H9 (cell line): ENCODE data around the gene MMP17. TPM values are rescaled to one million over a fixed set of nuclear protein-coding genes. Genes with fewer than 3 reads are reported as not detected.

ENCODE experiments used
- DNase-seq: peaks from one replicate; pipeline ENCODE4 v3.0.0-alpha.2; 2017
- H2AFZ ChIP-seq: one replicate; pipeline ENCODE4 v1.6.1; 2013; ENCODE audit warnings: mild to moderate bottlenecking, low read length, control low read depth, moderate library complexity
- H2AK5ac ChIP-seq: 2 replicates; pipeline ENCODE4 v1.6.1; 2013; ENCODE audit warnings: low read length, control low read depth, mixed read lengths; ENCODE audit not compliant: insufficient read length
- H2BK120ac ChIP-seq: one replicate; pipeline ENCODE4 v1.6.1; 2013; ENCODE audit warnings: low read depth, mild to moderate bottlenecking, low read length, control low read depth, inconsistent platforms; ENCODE audit not compliant: poor library complexity, severe bottlenecking
- H2BK12ac ChIP-seq: 2 replicates; pipeline ENCODE4 v1.6.1; 2013; ENCODE audit warnings: low read length, control low read depth, mixed read lengths, low read depth; ENCODE audit not compliant: insufficient read length
- H2BK15ac ChIP-seq: 2 replicates; pipeline ENCODE4 v1.6.1; 2013; ENCODE audit warnings: low read depth, low read length, control low read depth
- H2BK20ac ChIP-seq: one replicate; pipeline ENCODE4 v1.6.1; 2013; ENCODE audit warnings: low read depth, mild to moderate bottlenecking, low read length, control low read depth, inconsistent platforms; ENCODE audit not compliant: poor library complexity, severe bottlenecking
- H2BK5ac ChIP-seq: 2 replicates; pipeline ENCODE4 v1.6.1; 2013; ENCODE audit warnings: low read length, control low read depth, mixed read lengths; ENCODE audit not compliant: insufficient read length
- H3K14ac ChIP-seq: 2 replicates; pipeline ENCODE4 v1.6.1; 2013; ENCODE audit warnings: low read length, control low read depth; ENCODE audit not compliant: insufficient read depth
- H3K18ac ChIP-seq: 2 replicates; pipeline ENCODE4 v1.6.1; 2013; ENCODE audit warnings: low read depth, mild to moderate bottlenecking, mixed read lengths, low read length, control low read depth; ENCODE audit not compliant: insufficient read length
- H3K23ac ChIP-seq: 2 replicates; pipeline ENCODE4 v1.6.1; 2013; ENCODE audit warnings: low read length, control low read depth, mixed read lengths, low read depth; ENCODE audit not compliant: insufficient read length
- H3K23me2 ChIP-seq: 2 replicates; pipeline ENCODE4 v1.6.1; 2013; ENCODE audit warnings: low read depth, mild to moderate bottlenecking, mixed read lengths, low read length, control low read depth; ENCODE audit not compliant: insufficient read length, poor library complexity, severe bottlenecking
- H3K27ac ChIP-seq: 2 replicates; pipeline ENCODE4 v1.5.1; 2013; ENCODE audit warnings: low read length, control low read depth, mixed read lengths, low read depth; ENCODE audit not compliant: insufficient read length
- H3K27me3 ChIP-seq: 2 replicates; pipeline ENCODE4 v1.6.1; 2013; ENCODE audit warnings: low read length, control low read depth, inconsistent platforms; ENCODE audit not compliant: insufficient read depth
- H3K4ac ChIP-seq: 2 replicates; pipeline ENCODE4 v1.6.1; 2013; ENCODE audit warnings: low read depth, mild to moderate bottlenecking, control low read depth, inconsistent platforms, low read length, moderate library complexity
- H3K4me1 ChIP-seq: 2 replicates; pipeline ENCODE4 v1.6.1; 2013; ENCODE audit warnings: low read length, control low read depth, inconsistent platforms; ENCODE audit not compliant: insufficient read depth
- H3K4me2 ChIP-seq: 2 replicates; pipeline ENCODE4 v1.6.1; 2013; ENCODE audit warnings: low read length, control low read depth, mixed read lengths; ENCODE audit not compliant: insufficient read length, insufficient read depth
- H3K56ac ChIP-seq: 2 replicates; pipeline ENCODE4 v1.6.1; 2013; ENCODE audit warnings: low read depth, mild to moderate bottlenecking, mixed read lengths, low read length, control low read depth; ENCODE audit not compliant: insufficient read length
- H3K79me1 ChIP-seq: 2 replicates; pipeline ENCODE4 v1.6.1; 2013; ENCODE audit warnings: low read depth, mild to moderate bottlenecking, moderate library complexity, low read length, control low read depth, inconsistent platforms; ENCODE audit not compliant: insufficient read depth, poor library complexity, severe bottlenecking
- H3K79me2 ChIP-seq: 2 replicates; pipeline ENCODE4 v1.6.1; 2013; ENCODE audit warnings: low read length, control low read depth, inconsistent platforms; ENCODE audit not compliant: insufficient read depth
- H3K9ac ChIP-seq: 2 replicates; pipeline ENCODE4 v1.6.1; 2013; ENCODE audit warnings: low read length, control low read depth, mixed read lengths; ENCODE audit not compliant: insufficient read length; ENCODE audit errors: extremely low read depth
- H3K9me3 ChIP-seq: one replicate; pipeline ENCODE4 v1.6.1; 2013; ENCODE audit warnings: low read depth, low read length, inconsistent platforms; ENCODE audit not compliant: control insufficient read depth
- H3T11ph ChIP-seq: one replicate; pipeline ENCODE4 v1.6.1; 2013; ENCODE audit warnings: mild to moderate bottlenecking, low read length, control low read depth, inconsistent platforms
- H4K20me1 ChIP-seq: one replicate; pipeline ENCODE4 v1.6.1; 2013; ENCODE audit not compliant: control insufficient read depth, insufficient read length, insufficient read depth
- H4K5ac ChIP-seq: 2 replicates; pipeline ENCODE4 v1.6.1; 2013; ENCODE audit warnings: low read depth, mild to moderate bottlenecking, mixed read lengths, low read length, control low read depth; ENCODE audit not compliant: insufficient read length
- H4K8ac ChIP-seq: replicated peaks from 2 replicates; pipeline ENCODE4 v1.6.1; 2013; ENCODE audit warnings: low read length, control low read depth, mixed read lengths, low read depth; ENCODE audit not compliant: insufficient read length
- H4K91ac ChIP-seq: 2 replicates; pipeline ENCODE4 v1.6.1; 2013; ENCODE audit warnings: low read depth, mild to moderate bottlenecking, moderate library complexity, mixed read lengths, low read length, control low read depth; ENCODE audit not compliant: insufficient read length
- H3K27ac Mint-ChIP-seq, 3 experiments: 2 replicates in 2 of 3; 3 replicates in 1 of 3; pipeline ENCODE4 v1.8.0; 2020 to 2021; ENCODE audit warnings: mixed read lengths in 3 of 3, mild to moderate bottlenecking in 1 of 3, moderate library complexity in 1 of 3
- H3K27me3 Mint-ChIP-seq: 2 replicates; pipeline ENCODE4 v1.8.0; 2021; ENCODE audit warnings: low read depth, mild to moderate bottlenecking, moderate library complexity, mixed read lengths
- H3K36me3 Mint-ChIP-seq, 3 experiments: 2 replicates in 2 of 3; 3 replicates in 1 of 3; pipeline ENCODE4 v1.8.0; 2020 to 2021; ENCODE audit warnings: low read depth in 3 of 3, mixed read lengths in 3 of 3; ENCODE audit not compliant: insufficient read depth in 1 of 3
- H3K4me1 Mint-ChIP-seq, 2 experiments: 2 replicates each; pipeline ENCODE4 v1.8.0; 2020; ENCODE audit warnings: mixed read lengths in 2 of 2
- H3K4me3 Mint-ChIP-seq, 2 experiments: 2 replicates in 1 of 2; 3 replicates in 1 of 2; pipeline ENCODE4 v1.8.0; 2020 to 2021; ENCODE audit warnings: mild to moderate bottlenecking in 2 of 2, mixed read lengths in 2 of 2, moderate library complexity in 1 of 2
- H3K9me3 Mint-ChIP-seq, 2 experiments: 2 replicates in 1 of 2; 3 replicates in 1 of 2; pipeline ENCODE4 v1.8.0; 2020; ENCODE audit warnings: mild to moderate bottlenecking in 2 of 2, mixed read lengths in 2 of 2, moderate library complexity in 1 of 2
- WGBS: extraction: QIAGEN DNeasy Blood & Tissue Kit; methylation state at CpG from one replicate; pipeline ENCODE4 v1.1.7; 2013; ENCODE audit warnings: missing lambda C conversion rate, low lambda C conversion rate, mixed read lengths; ENCODE audit not compliant: insufficient read length; ENCODE audit errors: extremely low coverage; 5-methylcytosine and 5-hydroxymethylcytosine counted together
- total RNA-seq: library from RNA; stranded (reverse); gene quantifications from 2 replicates; pipeline ENCODE4 v1.2.1, GENCODE V29; 2021
- TF ChIP-seq, protein P1 (sequence below): fragments of 200-600 bp; sonication (generic); conservative IDR thresholded peaks from 3 replicates; pipeline ENCODE4 v1.8.0; 2021; ENCODE audit warnings: antibody characterized with exemption, mild to moderate bottlenecking

Gene MMP17
- total RNA-seq, 1 experiment from 2014 or later, result 14.8 TPM

DNA sequence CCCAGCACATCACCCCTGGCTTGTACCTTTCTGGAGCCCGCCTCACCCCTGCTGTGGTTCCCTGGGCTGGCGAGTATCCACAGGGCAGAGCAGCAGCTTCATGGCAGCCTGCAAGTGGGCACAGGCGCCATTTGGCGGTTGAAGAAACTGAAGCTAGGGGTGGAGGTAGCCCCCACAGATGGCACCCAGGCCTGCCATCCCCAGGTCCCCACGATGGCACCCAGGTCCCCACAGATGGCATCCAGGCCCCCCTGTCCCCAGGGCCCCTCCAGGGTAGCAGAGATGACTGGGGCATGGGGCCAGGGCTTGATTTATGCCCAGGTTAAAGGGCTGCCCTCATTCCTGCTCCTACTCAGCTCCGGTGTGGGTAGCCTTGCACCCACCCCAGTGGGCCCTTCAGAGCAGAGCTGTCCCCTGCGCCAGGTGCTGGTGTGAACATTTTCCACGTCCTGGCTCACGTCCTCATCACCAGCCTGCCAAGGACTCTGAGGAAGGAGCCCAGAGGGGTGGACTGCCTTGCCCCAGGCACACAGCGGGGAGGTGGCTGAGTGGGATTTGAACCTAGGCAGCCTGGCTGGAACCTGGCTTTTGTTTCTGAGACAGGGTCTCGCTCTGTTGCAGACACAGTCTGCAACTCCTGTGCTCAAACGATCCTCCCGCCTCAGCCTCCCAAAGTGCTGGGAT, 8.7 kb downstream of the MMP17 start:
- Mint-ChIP-seq H3K27me3 (peaks cover 7% of the 10 kb centered on the region), H3K36me3 (peaks cover 0 to 9% (median 2%) of the 10 kb centered on the region in 3 experiments; a peak in 2 of 7 replicates), H3K27ac (no peak overlapping the region; a peak in 1 of 7 replicates), H3K4me1 (peaks cover 0 to 11% of the 10 kb centered on the region in 2 experiments; a peak in 2 of 4 replicates), H3K4me3 (no peak overlapping the region), H3K9me3 (no peaks in the 10 kb centered on the region)
- Histone ChIP-seq H3K18ac (no peak overlapping the region), H3K27me3 (no peaks in the 10 kb centered on the region), H3T11ph (no peak overlapping the region), H3K9me3 (no peaks in the 10 kb centered on the region), H3K23ac (no peak overlapping the region), H3K23me2 (no peaks in the 10 kb centered on the region), H4K8ac (no peak overlapping the region), H3K79me2 (no peaks in the 10 kb centered on the region), H2AFZ (no peak overlapping the region), H3K27ac (no peak overlapping the region), H3K79me1 (no peaks in the 10 kb centered on the region), H3K4me1 (no peaks in the 10 kb centered on the region), H3K4me2 (no peak overlapping the region), H4K5ac (no peak overlapping the region), H2BK5ac (no peak overlapping the region), H2BK15ac (no peak overlapping the region), H2BK12ac (no peak overlapping the region), H2BK20ac (no peak overlapping the region), H2AK5ac (no peak overlapping the region), H4K20me1 (no peaks in the 10 kb centered on the region), H2BK120ac (no peak overlapping the region), H3K14ac (no peak overlapping the region), H4K91ac (no peak overlapping the region), H3K9ac (no peak overlapping the region), H3K4ac (no peak overlapping the region), H3K56ac (no peak overlapping the region)
- TF ChIP-seq, protein P1, sequence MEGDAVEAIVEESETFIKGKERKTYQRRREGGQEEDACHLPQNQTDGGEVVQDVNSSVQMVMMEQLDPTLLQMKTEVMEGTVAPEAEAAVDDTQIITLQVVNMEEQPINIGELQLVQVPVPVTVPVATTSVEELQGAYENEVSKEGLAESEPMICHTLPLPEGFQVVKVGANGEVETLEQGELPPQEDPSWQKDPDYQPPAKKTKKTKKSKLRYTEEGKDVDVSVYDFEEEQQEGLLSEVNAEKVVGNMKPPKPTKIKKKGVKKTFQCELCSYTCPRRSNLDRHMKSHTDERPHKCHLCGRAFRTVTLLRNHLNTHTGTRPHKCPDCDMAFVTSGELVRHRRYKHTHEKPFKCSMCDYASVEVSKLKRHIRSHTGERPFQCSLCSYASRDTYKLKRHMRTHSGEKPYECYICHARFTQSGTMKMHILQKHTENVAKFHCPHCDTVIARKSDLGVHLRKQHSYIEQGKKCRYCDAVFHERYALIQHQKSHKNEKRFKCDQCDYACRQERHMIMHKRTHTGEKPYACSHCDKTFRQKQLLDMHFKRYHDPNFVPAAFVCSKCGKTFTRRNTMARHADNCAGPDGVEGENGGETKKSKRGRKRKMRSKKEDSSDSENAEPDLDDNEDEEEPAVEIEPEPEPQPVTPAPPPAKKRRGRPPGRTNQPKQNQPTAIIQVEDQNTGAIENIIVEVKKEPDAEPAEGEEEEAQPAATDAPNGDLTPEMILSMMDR, result no peak
- no peak for DNase-seq
- no CpG with 5 or more reads among the region's 13 CpGs for WGBS
